HTR-8/SVneo (cell line): ENCODE measurements around the gene ESYT2.
A peak's percentile ranks its signal among the peaks of the same experiment; 100 is the strongest.
"Not testable (repeated sequence)": the region's sequence is repeated elsewhere in the genome, so short reads cannot be mapped to it uniquely, and the experiment has no call there.

Experiments
- DNase-seq: peaks from one replicate; pipeline ENCODE4 v3.0.0; 2011; ENCODE audit warnings: low spot score, mixed read lengths; ENCODE audit not compliant: insufficient read length
- FAIRE-seq: peaks from 2 replicates; lab custom pipeline; 2011; peaks lifted over from hg19 to GRCh38; lab: Jason Lieb, UNC

The ESYT2 gene

GRCh38 chr7:158705234-158705850 lies 124.0 kb downstream of the ESYT2 start:
- no peak for FAIRE-seq
- DNase-seq: no peak

GRCh38 chr7:158704524-158705233 lies 124.6 kb downstream of the ESYT2 start, which contains the start of gene NCAPG2:
TSS of gene NCAPG2 (minus strand) at chr7:158704804. CDS start at chr7:158701899, 2,905 bp downstream.
- FAIRE-seq (peak; percentile 89), DNase-seq (peak; percentile 92)

- not testable (repeated sequence) for DNase-seq, FAIRE-seq
Observed at GRCh38 chr7:158703679-158704523, 125.4 kb downstream of the ESYT2 start.

- DNase-seq (no peak), FAIRE-seq (no peak)
Observed at GRCh38 chr7:158702944-158703343, 126.4 kb downstream of the ESYT2 start.

- DNase-seq: no peak
- FAIRE-seq: no peak
Observed at GRCh38 chr7:158702196-158702595, 127.1 kb downstream of the ESYT2 start.

GRCh38 chr7:158700008-158700407 lies 129.3 kb downstream of the ESYT2 start:
- FAIRE-seq: no peak

GRCh38 chr7:158699341-158699740 lies 130.0 kb downstream of the ESYT2 start:
- DNase-seq (no peak), FAIRE-seq (no peak)

More at GRCh38 chr7:158700008-158700407, 129.3 kb downstream of the ESYT2 start:
- DNase-seq: no peak

- DNase-seq: no peak
- no peak for FAIRE-seq
Observed at GRCh38 chr7:158698657-158699195, 130.6 kb downstream of the ESYT2 start.

- not testable (repeated sequence) for FAIRE-seq, DNase-seq
Observed at GRCh38 chr7:158697597-158697996, 131.7 kb downstream of the ESYT2 start.

- FAIRE-seq: no peak
- DNase-seq: no peak
Observed at GRCh38 chr7:158695726-158696452, 133.4 kb downstream of the ESYT2 start.

- FAIRE-seq (no peak), DNase-seq (no peak)
Observed at GRCh38 chr7:158695056-158695455, 134.3 kb downstream of the ESYT2 start.

GRCh38 chr7:158694650-158695049 lies 134.7 kb downstream of the ESYT2 start:
- no peak for DNase-seq
- FAIRE-seq: no peak

- FAIRE-seq (no peak), DNase-seq (no peak)
Observed at GRCh38 chr7:158689488-158689887, 139.8 kb downstream of the ESYT2 start.

- no peak for FAIRE-seq
- DNase-seq: no peak
Observed at GRCh38 chr7:158687406-158687805, 141.9 kb downstream of the ESYT2 start.

- FAIRE-seq: no peak
- DNase-seq: no peak
Observed at GRCh38 chr7:158685693-158686092, 143.6 kb downstream of the ESYT2 start.

- DNase-seq: no peak
- FAIRE-seq: no peak
Observed at GRCh38 chr7:158684329-158684728, 145.0 kb downstream of the ESYT2 start.

GRCh38 chr7:158683541-158683940 lies 145.8 kb downstream of the ESYT2 start:
- FAIRE-seq (no peak), DNase-seq (no peak)

- FAIRE-seq: no peak
Observed at GRCh38 chr7:158682456-158682855, 146.9 kb downstream of the ESYT2 start.

More at GRCh38 chr7:158682456-158682855, 146.9 kb downstream of the ESYT2 start:
- no peak for DNase-seq
